Skeletal muscle tissue (tissue), 4 donors: ENCODE results near the gene NSUN6. TPM values are rescaled to one million over a fixed set of nuclear protein-coding genes. Genes with fewer than 3 reads are reported as not detected.

Source experiments
- H3K27ac ChIP-seq: one replicate; pipeline ENCODE4 v1.7.0; 2013; ENCODE audit warnings: mild to moderate bottlenecking, low read depth, low read length, inconsistent platforms
- H3K27me3 ChIP-seq, 3 donors: one replicate each; pipeline ENCODE4 v1.7.0; 2013; ENCODE audit warnings: low read length in 3 of 3; ENCODE audit not compliant: control insufficient read depth in 3 of 3, insufficient read depth in 3 of 3
- H3K36me3 ChIP-seq, 3 donors: one replicate each; pipeline ENCODE4 v1.7.0; 2013; ENCODE audit warnings: low read length in 3 of 3; ENCODE audit not compliant: control insufficient read depth in 3 of 3, insufficient read depth in 3 of 3
- H3K4me1 ChIP-seq, 3 donors: one replicate each; pipeline ENCODE4 v1.7.0; 2013; ENCODE audit warnings: low read length in 3 of 3, mild to moderate bottlenecking in 3 of 3; ENCODE audit not compliant: control insufficient read depth in 3 of 3, insufficient read depth in 3 of 3
- H3K4me3 ChIP-seq, 3 donors: one replicate each; pipeline ENCODE4 v1.7.0; 2013; ENCODE audit warnings: low read length in 3 of 3
- H3K9ac ChIP-seq, 3 donors: one replicate each; pipeline ENCODE4 v1.7.0; 2013; ENCODE audit warnings: low read length in 3 of 3, mild to moderate bottlenecking in 3 of 3, moderate library complexity in 2 of 3, low read depth in 1 of 3
- H3K9me3 ChIP-seq, 3 donors: one replicate each; pipeline ENCODE4 v1.7.0; 2013; ENCODE audit warnings: low read length in 3 of 3; ENCODE audit not compliant: control insufficient read depth in 3 of 3
- total RNA-seq: library from RNA; depleted of rRNA; stranded (reverse); fragments of >200 nt; gene quantifications from one replicate; pipeline ENCODE4 v1.2.3, GENCODE V29; 2014
- donor health status: Osteomylitis.

NSUN6 gene
- total RNA-seq, 1 donor from 2014 or later: 14.6 TPM

- no peak overlapping the region for H3K27ac ChIP-seq
- no peak overlapping the region for H3K9ac ChIP-seq
- no peaks in the 10 kb centered on the region for H3K9me3 ChIP-seq
- H3K36me3 ChIP-seq: no peaks in the 10 kb centered on the region
- H3K4me3 ChIP-seq: no peak overlapping the region
- no peaks in the 10 kb centered on the region for H3K4me1 ChIP-seq
- H3K27me3 ChIP-seq: no peaks in the 10 kb centered on the region
Measured at GRCh38 chr10:18527687-18528086, 123.7 kb downstream of the NSUN6 start.

- no peaks in the 10 kb centered on the region for H3K4me1 ChIP-seq
- no peak overlapping the region for H3K4me3 ChIP-seq
- no peaks in the 10 kb centered on the region for H3K36me3 ChIP-seq
- no peak overlapping the region for H3K9ac ChIP-seq
- H3K27ac ChIP-seq: no peak overlapping the region
- no peaks in the 10 kb centered on the region for H3K27me3 ChIP-seq
- H3K9me3 ChIP-seq: no peaks in the 10 kb centered on the region
Measured at GRCh38 chr10:18523858-18524257, 127.5 kb downstream of the NSUN6 start.

- Histone ChIP-seq H3K36me3 (no peaks in the 10 kb centered on the region), H3K27ac (no peak overlapping the region), H3K4me1 (no peaks in the 10 kb centered on the region), H3K4me3 (no peak overlapping the region), H3K9me3 (no peaks in the 10 kb centered on the region), H3K27me3 (no peaks in the 10 kb centered on the region), H3K9ac (no peak overlapping the region)
Measured at GRCh38 chr10:18523025-18523424, 128.4 kb downstream of the NSUN6 start.

- Histone ChIP-seq H3K27me3 (no peaks in the 10 kb centered on the region), H3K9ac (no peak overlapping the region), H3K27ac (no peak overlapping the region), H3K4me1 (no peaks in the 10 kb centered on the region), H3K36me3 (no peaks in the 10 kb centered on the region), H3K9me3 (no peaks in the 10 kb centered on the region), H3K4me3 (no peak overlapping the region)
Measured at GRCh38 chr10:18516851-18517250, 134.5 kb downstream of the NSUN6 start.

- no peaks in the 10 kb centered on the region for H3K27me3 ChIP-seq
- no peaks in the 10 kb centered on the region for H3K36me3 ChIP-seq
- no peak overlapping the region for H3K9ac ChIP-seq
- H3K27ac ChIP-seq: no peak overlapping the region
- H3K4me1 ChIP-seq: no peaks in the 10 kb centered on the region
- no peaks in the 10 kb centered on the region for H3K9me3 ChIP-seq
- no peak overlapping the region for H3K4me3 ChIP-seq
Measured at GRCh38 chr10:18514537-18514936, 136.8 kb downstream of the NSUN6 start.

- no peaks in the 10 kb centered on the region for H3K9me3 ChIP-seq
Measured at GRCh38 chr10:18508587-18508986, 142.8 kb downstream of the NSUN6 start.

GRCh38 chr10:18505456-18506118, 145.8 kb downstream of the NSUN6 start:
- Histone ChIP-seq H3K27ac (no peak overlapping the region), H3K27me3 (no peaks in the 10 kb centered on the region), H3K9ac (no peak overlapping the region), H3K4me3 (no peak overlapping the region), H3K4me1 (no peaks in the 10 kb centered on the region), H3K36me3 (no peaks in the 10 kb centered on the region), H3K9me3 (no peaks in the 10 kb centered on the region)

More at GRCh38 chr10:18508587-18508986, 142.8 kb downstream of the NSUN6 start:
- Histone ChIP-seq H3K4me3 (no peak overlapping the region), H3K9ac (no peak overlapping the region), H3K36me3 (no peaks in the 10 kb centered on the region), H3K4me1 (no peaks in the 10 kb centered on the region), H3K27me3 (no peaks in the 10 kb centered on the region), H3K27ac (no peak overlapping the region)

GRCh38 chr10:18504161-18504560, 147.2 kb downstream of the NSUN6 start:
- Histone ChIP-seq H3K27ac (no peak overlapping the region), H3K9ac (no peak overlapping the region), H3K4me1 (no peaks in the 10 kb centered on the region), H3K27me3 (no peaks in the 10 kb centered on the region), H3K4me3 (no peak overlapping the region), H3K9me3 (no peaks in the 10 kb centered on the region), H3K36me3 (no peaks in the 10 kb centered on the region)

GRCh38 chr10:18501629-18502028, 149.8 kb downstream of the NSUN6 start:
- no peaks in the 10 kb centered on the region for H3K4me1 ChIP-seq
- no peak overlapping the region for H3K27ac ChIP-seq
- no peak overlapping the region for H3K4me3 ChIP-seq
- H3K9me3 ChIP-seq: no peaks in the 10 kb centered on the region
- H3K36me3 ChIP-seq: no peaks in the 10 kb centered on the region
- no peak overlapping the region for H3K9ac ChIP-seq
- no peaks in the 10 kb centered on the region for H3K27me3 ChIP-seq

GRCh38 chr10:18501198-18501597, 150.2 kb downstream of the NSUN6 start:
- no peaks in the 10 kb centered on the region for H3K9me3 ChIP-seq
- H3K4me1 ChIP-seq: no peaks in the 10 kb centered on the region
- no peak overlapping the region for H3K9ac ChIP-seq

More at GRCh38 chr10:18501198-18501597, 150.2 kb downstream of the NSUN6 start:
- no peaks in the 10 kb centered on the region for H3K27me3 ChIP-seq
- no peaks in the 10 kb centered on the region for H3K36me3 ChIP-seq
- no peak overlapping the region for H3K27ac ChIP-seq
- H3K4me3 ChIP-seq: no peak overlapping the region
